ENCODE measurements around the gene GDE1. TPM values are rescaled to one million over a fixed set of nuclear protein-coding genes. Genes with fewer than 3 reads are reported as not detected.
"Not testable (repeated sequence)": the region's sequence is repeated elsewhere in the genome, so short reads cannot be mapped to it uniquely, and the experiment has no call there.

The GDE1 gene, protein sequence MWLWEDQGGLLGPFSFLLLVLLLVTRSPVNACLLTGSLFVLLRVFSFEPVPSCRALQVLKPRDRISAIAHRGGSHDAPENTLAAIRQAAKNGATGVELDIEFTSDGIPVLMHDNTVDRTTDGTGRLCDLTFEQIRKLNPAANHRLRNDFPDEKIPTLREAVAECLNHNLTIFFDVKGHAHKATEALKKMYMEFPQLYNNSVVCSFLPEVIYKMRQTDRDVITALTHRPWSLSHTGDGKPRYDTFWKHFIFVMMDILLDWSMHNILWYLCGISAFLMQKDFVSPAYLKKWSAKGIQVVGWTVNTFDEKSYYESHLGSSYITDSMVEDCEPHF
- 53.1 TPM for total RNA-seq

DNA sequence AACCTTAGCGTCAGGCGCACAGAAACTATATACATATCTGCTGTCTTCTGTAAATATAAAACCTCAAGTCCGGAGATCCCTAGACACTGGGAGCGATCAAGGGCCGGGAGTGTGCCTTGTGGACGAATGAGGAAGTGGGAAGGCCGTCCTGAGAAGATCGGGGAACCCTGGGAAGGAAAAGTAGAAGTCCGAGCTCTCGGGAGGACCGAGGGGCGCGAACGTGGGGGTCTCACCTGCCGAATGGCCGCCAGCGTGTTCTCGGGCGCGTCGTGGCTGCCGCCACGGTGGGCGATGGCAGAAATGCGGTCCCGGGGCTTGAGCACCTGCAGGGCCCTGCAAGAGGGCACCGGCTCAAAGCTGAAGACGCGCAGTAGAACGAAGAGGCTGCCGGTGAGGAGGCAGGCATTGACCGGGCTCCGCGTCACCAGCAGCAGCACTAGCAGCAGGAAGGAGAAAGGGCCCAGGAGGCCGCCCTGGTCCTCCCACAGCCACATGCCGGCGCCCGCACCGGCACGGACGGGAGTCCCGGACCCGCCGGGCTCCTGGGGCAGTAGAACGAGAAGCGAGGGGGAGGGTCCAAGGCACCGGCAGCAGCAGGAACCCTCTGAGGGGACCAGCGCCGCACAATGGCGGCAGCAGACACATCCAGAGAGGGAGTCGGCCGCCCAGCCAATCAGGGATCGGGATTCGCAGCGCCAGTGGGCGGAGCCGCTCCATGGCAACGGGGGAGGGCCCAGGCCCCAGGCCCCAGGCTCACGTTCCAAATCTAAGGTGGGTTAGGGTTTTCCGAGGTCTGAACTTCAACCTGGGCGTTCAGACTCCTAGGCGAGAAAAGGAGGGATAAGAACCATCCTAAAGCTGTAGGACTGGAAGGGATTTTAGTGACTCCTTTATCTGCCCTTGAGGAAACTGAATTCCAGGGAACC is at the start of gene GDE1:
GDE1 (minus strand) TSS at position 628 of the 926 bp plus-strand sequence; CDS start at position 494, 134 bp downstream.
- Histone ChIP-seq H3K4me1 (ENCODE audit: insufficient read depth, low read length) (peaks cover 52% of the 10 kb centered on the region), H3K4me3 (ENCODE audit: low read length) (peak within 1 kb of the TSS; percentile 89), H3K27me3 (ENCODE audit: insufficient read depth, low read length) (no peaks in the 10 kb centered on the region), H3K9me3 (ENCODE audit: low read depth, low read length) (no peaks in the 10 kb centered on the region)

DNA sequence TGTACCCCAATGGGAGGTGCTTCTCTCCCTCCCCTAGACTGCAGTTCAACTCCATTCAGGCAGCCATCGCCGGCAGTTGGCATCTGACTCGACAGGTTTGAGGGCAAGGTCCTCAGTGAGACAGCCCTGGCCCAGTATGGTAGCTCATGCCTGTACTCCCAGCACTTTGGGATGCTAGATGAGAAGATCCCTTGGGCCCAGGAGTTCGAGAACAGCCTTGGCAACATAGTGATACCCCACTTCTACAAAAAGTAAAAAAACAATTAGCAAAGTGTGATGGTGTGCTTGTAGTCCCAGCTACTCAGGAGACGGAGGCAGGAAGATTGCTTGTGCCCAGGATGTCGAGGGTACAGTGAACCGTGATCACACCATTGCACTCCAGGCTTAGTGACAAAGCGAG is 45.7 kb upstream of the GDE1 start:
- H3K9me3 ChIP-seq (ENCODE audit: low read depth, low read length) = no peaks in the 10 kb centered on the region
- H3K4me1 ChIP-seq (ENCODE audit: insufficient read depth, low read length) = no peaks in the 10 kb centered on the region
- no peak overlapping the region for H3K4me3 ChIP-seq (ENCODE audit: low read length)
- H3K27me3 ChIP-seq (ENCODE audit: insufficient read depth, low read length) = no peaks in the 10 kb centered on the region

DNA sequence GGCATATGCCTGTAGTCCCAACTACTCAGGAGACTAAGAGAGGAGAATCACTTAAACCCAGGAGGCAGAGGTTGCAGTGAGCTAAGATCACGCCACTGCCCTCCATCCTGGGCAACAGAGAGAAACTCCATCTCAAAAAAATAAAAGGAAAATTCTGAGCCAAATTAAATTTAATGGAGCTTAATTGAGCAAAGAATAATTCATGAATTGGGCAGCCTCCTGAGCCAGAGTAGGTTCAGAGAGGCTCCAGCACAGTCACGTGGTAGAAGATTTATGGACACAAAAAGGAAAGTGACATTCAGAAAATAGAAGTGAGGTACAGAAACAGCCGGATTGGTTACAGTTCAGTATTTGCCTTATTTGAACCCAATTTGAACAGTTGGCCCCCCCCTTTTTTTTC is 44.5 kb upstream of the GDE1 start:
- Histone ChIP-seq H3K4me1 (ENCODE audit: insufficient read depth, low read length) (no peaks in the 10 kb centered on the region), H3K27me3 (ENCODE audit: insufficient read depth, low read length) (no peaks in the 10 kb centered on the region), H3K4me3 (ENCODE audit: low read length) (no peak overlapping the region), H3K9me3 (ENCODE audit: low read depth, low read length) (no peaks in the 10 kb centered on the region)

DNA sequence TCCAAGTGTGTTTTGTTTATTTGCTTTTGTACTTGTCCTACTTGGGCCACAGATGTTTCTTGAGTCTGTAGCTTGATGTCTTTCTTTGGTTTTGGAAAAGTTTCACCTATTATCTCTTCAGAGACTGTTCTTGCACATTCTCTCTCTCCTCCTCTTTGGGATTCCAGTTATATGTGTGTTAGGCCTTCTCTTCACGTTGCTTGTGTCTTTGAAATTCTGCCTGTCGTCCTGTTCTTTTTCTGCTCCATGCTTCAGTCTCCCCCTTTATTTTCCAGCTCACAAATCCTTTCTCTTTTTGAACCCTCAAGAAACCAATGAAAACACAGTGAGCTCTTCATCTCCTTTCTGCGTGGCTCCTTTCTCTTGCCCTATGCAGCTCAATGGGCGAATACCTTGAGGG is 41.5 kb upstream of the GDE1 start:
- H3K4me1 ChIP-seq (ENCODE audit: insufficient read depth, low read length) = no peaks in the 10 kb centered on the region
- no peaks in the 10 kb centered on the region for H3K27me3 ChIP-seq (ENCODE audit: insufficient read depth, low read length)

DNA sequence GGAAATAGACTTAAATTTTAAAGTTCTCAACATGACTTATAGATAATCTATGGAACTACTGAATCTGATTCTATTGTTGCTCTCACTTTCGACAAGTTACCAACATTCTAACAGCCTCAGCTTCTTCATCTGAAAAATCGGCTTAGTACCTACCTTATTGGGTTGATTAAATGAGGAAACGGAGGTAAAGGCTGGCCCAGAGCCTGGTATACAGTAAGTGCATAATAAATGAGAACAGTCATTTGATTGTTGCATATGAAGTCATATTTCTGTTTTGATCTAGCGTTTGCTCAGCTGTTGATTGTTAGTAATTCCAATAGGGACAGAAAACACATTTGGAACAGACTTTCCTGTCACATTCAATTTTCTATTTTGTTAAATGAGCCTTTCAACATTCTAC is 38.2 kb upstream of the GDE1 start:
- Histone ChIP-seq H3K4me1 (ENCODE audit: insufficient read depth, low read length) (peaks cover 8% of the 10 kb centered on the region), H3K9me3 (ENCODE audit: low read depth, low read length) (no peaks in the 10 kb centered on the region), H3K27me3 (ENCODE audit: insufficient read depth, low read length) (no peaks in the 10 kb centered on the region), H3K4me3 (ENCODE audit: low read length) (no peak overlapping the region)

More for the DNA sequence above, 41.5 kb upstream of the GDE1 start:
- Histone ChIP-seq H3K9me3 (ENCODE audit: low read depth, low read length) (no peaks in the 10 kb centered on the region), H3K4me3 (ENCODE audit: low read length) (no peak overlapping the region)

DNA sequence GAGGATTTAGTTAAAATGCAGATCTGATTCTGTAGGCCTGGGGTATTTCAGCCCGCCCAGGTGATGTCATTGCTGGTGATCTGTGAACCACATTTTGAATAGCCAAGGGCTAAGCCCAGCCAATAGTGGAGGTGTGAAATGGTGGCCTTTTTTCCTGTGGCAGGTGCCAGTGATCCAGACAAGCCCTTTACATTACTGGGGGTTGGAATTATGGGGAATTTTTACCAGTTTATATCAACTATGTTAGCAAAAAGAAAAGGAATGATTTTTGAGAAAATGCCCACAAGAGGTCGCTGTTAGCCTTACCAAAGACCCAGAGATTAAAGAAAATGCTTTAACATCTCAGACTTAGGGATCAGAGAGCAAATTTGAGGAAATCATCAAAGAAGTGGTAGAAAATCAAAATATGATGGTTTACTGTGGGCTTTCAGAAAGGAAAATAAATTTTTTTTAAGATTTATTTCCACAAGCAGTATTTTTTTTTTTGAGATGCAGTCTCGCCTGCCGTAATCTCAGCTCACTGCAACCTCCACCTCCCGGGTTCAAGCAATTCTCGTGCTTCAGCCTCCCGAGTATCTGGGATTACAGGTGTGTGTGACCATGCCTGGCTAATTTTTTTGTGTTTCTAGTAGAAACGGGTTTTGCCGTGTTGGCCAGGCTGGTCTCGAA is 37.5 kb upstream of the GDE1 start:
- peaks cover 13% of the 10 kb centered on the region for H3K4me1 ChIP-seq (ENCODE audit: insufficient read depth, low read length)
- H3K9me3 ChIP-seq (ENCODE audit: low read depth, low read length) = no peaks in the 10 kb centered on the region
- no peaks in the 10 kb centered on the region for H3K27me3 ChIP-seq (ENCODE audit: insufficient read depth, low read length)
- H3K4me3 ChIP-seq (ENCODE audit: low read length) = no peak overlapping the region

DNA sequence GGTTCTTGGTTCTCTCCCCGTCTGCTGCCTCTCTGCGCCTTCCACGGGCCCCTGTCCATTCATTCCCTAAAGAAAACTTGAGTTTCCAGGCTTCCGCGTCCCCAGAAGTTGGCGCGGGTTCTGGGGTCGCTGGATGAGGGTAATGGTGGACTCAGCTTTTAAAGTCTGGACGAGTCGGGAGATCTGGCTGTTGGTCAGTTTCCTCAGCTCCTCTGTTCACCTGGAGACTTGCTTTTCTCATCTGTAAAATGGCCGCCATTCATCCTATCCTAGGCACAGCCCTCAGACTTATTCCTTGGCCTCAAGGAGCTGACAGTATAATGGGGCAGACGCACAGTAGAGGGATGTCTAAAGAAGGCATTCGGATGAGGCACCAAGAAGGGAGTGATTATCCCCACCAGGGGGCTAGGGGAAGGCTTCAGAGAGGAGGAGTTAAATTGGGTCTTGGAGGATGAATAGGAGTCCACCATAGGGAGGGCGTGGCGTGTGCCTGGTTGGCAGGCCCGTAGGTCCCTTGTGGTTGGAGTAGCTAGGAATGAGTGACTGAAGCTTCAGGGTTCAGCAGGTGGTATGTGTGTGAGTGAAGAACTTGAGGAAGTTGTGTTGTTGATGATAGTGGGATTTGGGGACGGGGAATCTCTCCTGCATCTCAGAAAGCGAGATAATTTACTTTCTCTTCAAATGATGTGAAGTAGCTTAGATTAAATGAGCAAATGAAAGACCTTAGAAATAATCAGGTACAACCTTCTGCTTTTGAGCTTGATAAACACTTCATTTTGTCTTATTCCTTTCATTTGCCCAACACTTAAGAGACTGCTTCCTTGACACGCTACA is 34.3 kb upstream of the GDE1 start:
- Histone ChIP-seq H3K4me3 (ENCODE audit: low read length) (peak overlapping the region; percentile 66), H3K4me1 (ENCODE audit: insufficient read depth, low read length) (peaks cover 16% of the 10 kb centered on the region), H3K27me3 (ENCODE audit: insufficient read depth, low read length) (no peaks in the 10 kb centered on the region), H3K9me3 (ENCODE audit: low read depth, low read length) (no peaks in the 10 kb centered on the region)

- Histone ChIP-seq H3K27me3 (ENCODE audit: insufficient read depth, low read length) (no peaks in the 10 kb centered on the region), H3K4me3 (ENCODE audit: low read length) (peak within 1 kb of the TSS; percentile 66), H3K9me3 (ENCODE audit: low read depth, low read length) (no peaks in the 10 kb centered on the region), H3K4me1 (ENCODE audit: insufficient read depth, low read length) (peaks cover 16% of the 10 kb centered on the region)
These were observed 33.5 kb upstream of the GDE1 start, which contains the start of gene VPS35L for GRCh38 chr16:19555186-19555937. TSS of gene VPS35L (plus strand) at chr16:19555703. CDS start at chr16:19555730, 27 bp downstream.

DNA sequence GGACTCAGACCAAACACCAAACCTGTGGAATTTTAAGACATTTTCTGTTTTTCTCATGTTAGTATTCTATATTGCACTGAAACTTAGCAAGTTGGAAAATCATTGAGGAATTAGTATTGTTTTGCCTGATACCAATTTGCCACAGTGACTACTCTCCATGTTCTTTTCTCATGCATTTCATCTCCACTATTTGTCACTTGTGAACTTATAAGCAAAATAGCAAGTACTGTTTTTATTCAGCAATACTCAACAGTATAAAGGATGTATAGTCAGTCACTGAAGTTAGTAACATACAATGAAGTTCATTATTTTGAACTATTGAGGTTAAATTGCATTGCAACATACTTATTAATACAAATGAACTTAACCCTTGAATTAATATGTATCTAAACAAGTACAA is 27.8 kb upstream of the GDE1 start:
- Histone ChIP-seq H3K4me1 (ENCODE audit: insufficient read depth, low read length) (peaks cover 6% of the 10 kb centered on the region), H3K27me3 (ENCODE audit: insufficient read depth, low read length) (no peaks in the 10 kb centered on the region), H3K9me3 (ENCODE audit: low read depth, low read length) (no peaks in the 10 kb centered on the region), H3K4me3 (ENCODE audit: low read length) (no peak overlapping the region)

DNA sequence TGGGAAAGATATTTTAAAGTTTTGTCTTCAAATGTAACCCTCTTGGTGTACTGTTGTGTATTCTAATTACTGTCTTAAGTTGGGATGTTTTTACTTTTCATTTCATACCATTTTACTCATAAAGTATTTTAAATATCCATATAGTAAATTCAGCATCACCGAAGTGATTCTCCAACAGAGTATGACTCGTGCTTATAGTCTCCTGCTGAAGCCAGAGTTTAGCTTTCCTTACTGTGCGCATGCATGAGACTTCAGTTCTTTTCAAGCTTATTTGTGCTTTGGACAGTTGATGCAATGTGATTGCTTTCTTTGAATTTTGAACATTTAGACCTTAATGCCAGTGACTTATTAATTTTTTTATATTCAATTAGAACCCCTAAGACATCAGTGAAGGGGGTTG is 26.2 kb upstream of the GDE1 start:
- H3K4me1 ChIP-seq (ENCODE audit: insufficient read depth, low read length) = no peaks in the 10 kb centered on the region
- no peaks in the 10 kb centered on the region for H3K9me3 ChIP-seq (ENCODE audit: low read depth, low read length)
- H3K4me3 ChIP-seq (ENCODE audit: low read length) = no peak overlapping the region
- H3K27me3 ChIP-seq (ENCODE audit: insufficient read depth, low read length) = no peaks in the 10 kb centered on the region

GRCh38 chr16:19543278-19543996 is 21.5 kb upstream of the GDE1 start:
- not testable (repeated sequence) for H3K4me3 ChIP-seq (ENCODE audit: low read length); H3K9me3 ChIP-seq (ENCODE audit: low read depth, low read length); H3K27me3 ChIP-seq (ENCODE audit: insufficient read depth, low read length); H3K4me1 ChIP-seq (ENCODE audit: insufficient read depth, low read length)

DNA sequence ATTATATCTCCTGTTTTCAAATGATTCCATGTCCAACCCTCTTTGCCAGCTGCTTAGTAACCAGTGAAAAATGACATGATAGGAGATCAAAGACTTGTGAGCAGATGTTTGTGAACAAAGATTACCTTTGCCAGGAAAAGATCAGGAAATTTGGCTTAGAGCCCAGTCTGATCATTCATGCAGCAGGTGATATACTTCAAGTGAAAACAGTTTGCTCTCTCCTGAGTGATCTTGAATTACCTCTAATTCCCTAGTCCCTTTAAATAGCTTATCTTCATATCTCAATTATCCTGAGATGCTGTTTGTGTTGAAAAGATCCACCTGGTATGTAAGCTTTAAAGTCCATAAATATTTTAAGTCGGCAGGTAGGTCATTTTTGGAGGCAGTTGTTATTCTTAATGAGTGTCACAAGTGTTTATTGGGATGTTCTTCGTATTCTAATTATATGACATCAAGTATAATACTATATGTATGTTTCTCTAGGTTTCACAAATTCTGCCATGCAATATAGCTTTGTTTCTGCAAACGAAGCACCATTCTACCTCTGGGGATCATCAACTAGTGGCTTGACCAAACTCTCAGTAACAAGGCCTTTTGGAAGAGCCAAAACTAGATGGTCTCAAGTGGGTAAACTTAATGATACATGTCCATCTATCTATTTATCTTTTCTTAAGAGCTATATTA is 20.4 kb upstream of the GDE1 start:
- Histone ChIP-seq H3K27me3 (ENCODE audit: insufficient read depth, low read length) (no peaks in the 10 kb centered on the region), H3K4me1 (ENCODE audit: insufficient read depth, low read length) (no peaks in the 10 kb centered on the region), H3K4me3 (ENCODE audit: low read length) (no peak overlapping the region), H3K9me3 (ENCODE audit: low read depth, low read length) (no peaks in the 10 kb centered on the region)

All from mononuclear cell (primary cell).